WTC11 (cell line): ENCODE data around the gene GRB10. TPM values are rescaled to one million over a fixed set of nuclear protein-coding genes. Genes with fewer than 3 reads are reported as not detected.

Experiments used
- ATAC-seq: fragments of 200-7000 bp; cut with Tn5 transposase; 2 replicates; pipeline ENCODE4 v1.10.0; 2021; ENCODE audit warnings: mild to moderate bottlenecking, moderate library complexity
- CTCF ChIA-PET: fragments of 300-600 bp; sonication (Branson Sonifier 250); formaldehyde crosslinking; loops from one replicate; lab custom pipeline; 2021; ENCODE audit warnings: antibody characterized with exemption; lab: Charles Lee
- POLR2A ChIA-PET: fragments of 350-600 bp; sonication (Branson Sonifier 250); formaldehyde crosslinking; loops from one replicate; lab custom pipeline; 2021; ENCODE audit warnings: antibody characterized with exemption; lab: Charles Lee
- DNase-seq: peaks from one replicate; pipeline ENCODE4 v3.0.0; 2021; ENCODE audit warnings: low spot score
- H3K27ac Mint-ChIP-seq: 2 replicates; pipeline ENCODE4 v1.8.0; 2021; ENCODE audit warnings: mixed read lengths
- H3K27me3 Mint-ChIP-seq: 2 replicates; pipeline ENCODE4 v1.8.0; 2021; ENCODE audit warnings: low read depth, mild to moderate bottlenecking, moderate library complexity, mixed read lengths
- H3K36me3 Mint-ChIP-seq: 2 replicates; pipeline ENCODE4 v1.8.0; 2021; ENCODE audit warnings: mixed read lengths
- H3K4me1 Mint-ChIP-seq: 2 replicates; pipeline ENCODE4 v1.8.0; 2022; ENCODE audit warnings: mixed read lengths
- H3K4me3 Mint-ChIP-seq: 2 replicates; pipeline ENCODE4 v1.8.0; 2021; ENCODE audit warnings: mild to moderate bottlenecking, moderate library complexity, mixed read lengths
- H3K9me3 Mint-ChIP-seq: 2 replicates; pipeline ENCODE4 v1.8.0; 2021; ENCODE audit warnings: mixed read lengths
- ATF1 ChIP-seq: sonication (generic); formaldehyde crosslinking; IDR thresholded peaks from 2 replicates; pipeline ENCODE4 v1.8.1; 2023; ENCODE audit warnings: mild to moderate bottlenecking, moderate library complexity, missing genetic modification reagents
- ESRRA ChIP-seq: sonication (generic); formaldehyde crosslinking; IDR thresholded peaks from 2 replicates; pipeline ENCODE4 v1.8.1; 2022; ENCODE audit warnings: mild to moderate bottlenecking, missing genetic modification reagents, borderline replicate concordance
- FOXK1 ChIP-seq: sonication (generic); formaldehyde crosslinking; IDR thresholded peaks from 2 replicates; pipeline ENCODE4 v1.8.0; 2022; ENCODE audit warnings: mild to moderate bottlenecking, moderate library complexity, missing genetic modification reagents
- GABPB1 ChIP-seq: sonication (generic); formaldehyde crosslinking; IDR thresholded peaks from 2 replicates; pipeline ENCODE4 v1.8.1; 2023; ENCODE audit warnings: mild to moderate bottlenecking, missing genetic modification reagents
- IRF1 ChIP-seq: sonication (generic); formaldehyde crosslinking; IDR thresholded peaks from 2 replicates; pipeline ENCODE4 v1.8.0; 2023; ENCODE audit warnings: missing genetic modification reagents
- NR2C2 ChIP-seq: sonication (generic); formaldehyde crosslinking; IDR thresholded peaks from 2 replicates; pipeline ENCODE4 v1.8.0; 2022; ENCODE audit warnings: mild to moderate bottlenecking, missing genetic modification reagents
- OVOL2 ChIP-seq: fragments of 250-450 bp; sonication (Bioruptor Pico); IDR thresholded peaks from 2 replicates; pipeline ENCODE4 v1.9.0; 2021; ENCODE audit warnings: mild to moderate bottlenecking, borderline replicate concordance
- PREB ChIP-seq: sonication (generic); formaldehyde crosslinking; IDR thresholded peaks from 2 replicates; pipeline ENCODE4 v1.8.1; 2022; ENCODE audit warnings: mild to moderate bottlenecking, missing genetic modification reagents, moderate library complexity, borderline replicate concordance
- RORB ChIP-seq: fragments of 250-450 bp; sonication (Bioruptor Pico); IDR thresholded peaks from 2 replicates; pipeline ENCODE4 v1.9.0; 2021; ENCODE audit warnings: mild to moderate bottlenecking
- SMAD3 ChIP-seq: sonication (generic); formaldehyde crosslinking; IDR thresholded peaks from 2 replicates; pipeline ENCODE4 v1.8.0; 2022; ENCODE audit warnings: missing genetic modification reagents, mild to moderate bottlenecking, borderline replicate concordance
- TEAD4 ChIP-seq: sonication (generic); formaldehyde crosslinking; IDR thresholded peaks from 2 replicates; pipeline ENCODE4 v1.8.0; 2022; ENCODE audit warnings: mild to moderate bottlenecking, missing genetic modification reagents
- USF2 ChIP-seq: sonication (generic); formaldehyde crosslinking; IDR thresholded peaks from 2 replicates; pipeline ENCODE4 v1.8.1; 2023; ENCODE audit warnings: mild to moderate bottlenecking, missing genetic modification reagents, moderate library complexity
- ZNF317 ChIP-seq: sonication (generic); formaldehyde crosslinking; IDR thresholded peaks from 2 replicates; pipeline ENCODE4 v1.8.1; 2023; ENCODE audit warnings: low read depth, mild to moderate bottlenecking, moderate library complexity, missing genetic modification reagents, borderline replicate concordance
- ZNF512 ChIP-seq: sonication (generic); formaldehyde crosslinking; IDR thresholded peaks from 2 replicates; pipeline ENCODE4 v1.8.1; 2022; ENCODE audit warnings: missing genetic modification reagents, borderline replicate concordance
- ZNF671 ChIP-seq: fragments of 250-450 bp; sonication (Bioruptor Pico); IDR thresholded peaks from 2 replicates; pipeline ENCODE4 v1.8.0; 2021; ENCODE audit warnings: mild to moderate bottlenecking
- total RNA-seq: library from RNA; stranded (reverse); gene quantifications from 3 replicates; pipeline ENCODE4 v1.2.3, GENCODE V29; 2021
- TF ChIP-seq, protein P1 (sequence below): fragments of 250-450 bp; sonication (Bioruptor Pico); IDR thresholded peaks from 2 replicates; pipeline ENCODE4 v1.9.0; 2021; ENCODE audit warnings: moderate library complexity, mild to moderate bottlenecking, inconsistent platforms, borderline replicate concordance
- TF ChIP-seq, protein P2 (sequence below): sonication (generic); formaldehyde crosslinking; IDR thresholded peaks from 2 replicates; pipeline ENCODE4 v1.8.1; 2023; ENCODE audit warnings: mild to moderate bottlenecking, missing genetic modification reagents, borderline replicate concordance
- TF ChIP-seq, protein P3 (sequence below): sonication (generic); formaldehyde crosslinking; conservative IDR thresholded peaks from 2 replicates; pipeline ENCODE4 v1.8.1; 2022; ENCODE audit warnings: mild to moderate bottlenecking, missing genetic modification reagents

GRB10 gene
- total RNA-seq, 1 experiment from 2014 or later = 103 TPM

DNA sequence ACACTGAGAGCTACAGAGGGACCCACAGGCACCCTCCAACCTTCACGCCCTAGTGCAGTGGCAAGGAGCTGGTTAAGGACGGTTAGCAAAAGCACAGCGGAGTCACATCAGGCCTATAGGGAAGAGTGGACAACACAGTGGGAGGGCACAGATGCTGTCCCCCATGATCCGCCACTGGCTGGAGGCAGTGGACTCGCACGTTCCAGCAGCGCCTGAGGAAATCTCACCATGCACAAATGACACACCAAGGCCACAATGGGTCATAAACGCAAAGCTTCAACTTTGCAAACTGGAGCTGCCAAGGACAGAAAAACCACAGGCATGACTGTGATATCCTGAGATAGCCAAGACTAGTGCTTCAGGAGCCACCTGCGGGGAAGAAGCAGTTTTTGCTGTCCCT, 58.8 kb downstream of the GRB10 start:
- no peaks in the 10 kb centered on the region for H3K36me3 Mint-ChIP-seq
- peaks cover 40% of the 10 kb centered on the region for H3K4me1 Mint-ChIP-seq
- H3K27me3 Mint-ChIP-seq = no peaks in the 10 kb centered on the region
- no peak for ATAC-seq
- H3K4me3 Mint-ChIP-seq = no peak overlapping the region
- no peak for TF ChIP-seq ZNF317 (CRISPR knock-in tag)
- TF ChIP-seq OVOL2 = no peak
- TF ChIP-seq RORB (CRISPR knock-in tag) = no peak
- no peak for TF ChIP-seq FOXK1 (CRISPR knock-in tag)
- TF ChIP-seq IRF1 (CRISPR knock-in tag) = no peak
- no peak for TF ChIP-seq PREB
- TF ChIP-seq ZNF512 (CRISPR knock-in tag) = no peak
- TF ChIP-seq, protein P1, sequence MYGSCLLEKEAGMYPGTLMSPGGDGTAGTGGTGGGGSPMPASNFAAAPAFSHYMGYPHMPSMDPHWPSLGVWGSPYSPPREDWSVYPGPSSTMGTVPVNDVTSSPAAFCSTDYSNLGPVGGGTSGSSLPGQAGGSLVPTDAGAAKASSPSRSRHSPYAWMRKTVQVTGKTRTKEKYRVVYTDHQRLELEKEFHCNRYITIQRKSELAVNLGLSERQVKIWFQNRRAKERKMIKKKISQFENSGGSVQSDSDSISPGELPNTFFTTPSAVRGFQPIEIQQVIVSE (CRISPR knock-in tag) = no peak
- no peak for TF ChIP-seq ESRRA (CRISPR knock-in tag)
- no peak for TF ChIP-seq GABPB1 (CRISPR knock-in tag)
- no peak for TF ChIP-seq ZNF671
- TF ChIP-seq, protein P2, sequence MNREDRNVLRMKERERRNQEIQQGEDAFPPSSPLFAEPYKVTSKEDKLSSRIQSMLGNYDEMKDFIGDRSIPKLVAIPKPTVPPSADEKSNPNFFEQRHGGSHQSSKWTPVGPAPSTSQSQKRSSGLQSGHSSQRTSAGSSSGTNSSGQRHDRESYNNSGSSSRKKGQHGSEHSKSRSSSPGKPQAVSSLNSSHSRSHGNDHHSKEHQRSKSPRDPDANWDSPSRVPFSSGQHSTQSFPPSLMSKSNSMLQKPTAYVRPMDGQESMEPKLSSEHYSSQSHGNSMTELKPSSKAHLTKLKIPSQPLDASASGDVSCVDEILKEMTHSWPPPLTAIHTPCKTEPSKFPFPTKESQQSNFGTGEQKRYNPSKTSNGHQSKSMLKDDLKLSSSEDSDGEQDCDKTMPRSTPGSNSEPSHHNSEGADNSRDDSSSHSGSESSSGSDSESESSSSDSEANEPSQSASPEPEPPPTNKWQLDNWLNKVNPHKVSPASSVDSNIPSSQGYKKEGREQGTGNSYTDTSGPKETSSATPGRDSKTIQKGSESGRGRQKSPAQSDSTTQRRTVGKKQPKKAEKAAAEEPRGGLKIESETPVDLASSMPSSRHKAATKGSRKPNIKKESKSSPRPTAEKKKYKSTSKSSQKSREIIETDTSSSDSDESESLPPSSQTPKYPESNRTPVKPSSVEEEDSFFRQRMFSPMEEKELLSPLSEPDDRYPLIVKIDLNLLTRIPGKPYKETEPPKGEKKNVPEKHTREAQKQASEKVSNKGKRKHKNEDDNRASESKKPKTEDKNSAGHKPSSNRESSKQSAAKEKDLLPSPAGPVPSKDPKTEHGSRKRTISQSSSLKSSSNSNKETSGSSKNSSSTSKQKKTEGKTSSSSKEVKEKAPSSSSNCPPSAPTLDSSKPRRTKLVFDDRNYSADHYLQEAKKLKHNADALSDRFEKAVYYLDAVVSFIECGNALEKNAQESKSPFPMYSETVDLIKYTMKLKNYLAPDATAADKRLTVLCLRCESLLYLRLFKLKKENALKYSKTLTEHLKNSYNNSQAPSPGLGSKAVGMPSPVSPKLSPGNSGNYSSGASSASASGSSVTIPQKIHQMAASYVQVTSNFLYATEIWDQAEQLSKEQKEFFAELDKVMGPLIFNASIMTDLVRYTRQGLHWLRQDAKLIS = no peak
- TF ChIP-seq, protein P3, sequence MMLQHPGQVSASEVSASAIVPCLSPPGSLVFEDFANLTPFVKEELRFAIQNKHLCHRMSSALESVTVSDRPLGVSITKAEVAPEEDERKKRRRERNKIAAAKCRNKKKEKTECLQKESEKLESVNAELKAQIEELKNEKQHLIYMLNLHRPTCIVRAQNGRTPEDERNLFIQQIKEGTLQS (CRISPR knock-in tag) = no peak
- no peak for TF ChIP-seq USF2 (CRISPR knock-in tag)
- TF ChIP-seq SMAD3 (CRISPR knock-in tag) = no peak
- TF ChIP-seq NR2C2 (CRISPR knock-in tag) = no peak
- TF ChIP-seq ATF1 (CRISPR knock-in tag) = no peak
- TF ChIP-seq TEAD4 (CRISPR knock-in tag) = no peak
- H3K27ac Mint-ChIP-seq = no peak overlapping the region
- ChIA-PET CTCF (no interaction called here), POLR2A (no interaction called here)
- DNase-seq = no peak
- no peaks in the 10 kb centered on the region for H3K9me3 Mint-ChIP-seq
